Stimulated activated CD4-positive, alpha-beta T cell treated with anti-CD3 and anti-CD28 coated beads, Interleukin-1b, Interleukin-23, amount 100 ng/mL, for 4 hours (primary cell): ENCODE measurements around the gene FARS2.
"Not testable (repeated sequence)": the region's sequence is repeated elsewhere in the genome, so short reads cannot be mapped to it uniquely, and the experiment has no call there.

ENCODE experiments used
- DNase-seq, 2 donors: peaks; one replicate each; pipeline ENCODE4 v3.0.0-alpha.2; 2020; ENCODE audit warnings: low read depth in 2 of 2

Gene FARS2

GRCh38 chr6:5785249-5785648 lies 523.9 kb downstream of the FARS2 start:
- DNase-seq: no peak

- DNase-seq: no peak
Observed at GRCh38 chr6:5786321-5786968, 525.1 kb downstream of the FARS2 start.

GRCh38 chr6:5786969-5787720 lies 525.8 kb downstream of the FARS2 start:
- DNase-seq: no peak

GRCh38 chr6:5789426-5789825 lies 528.1 kb downstream of the FARS2 start:
- not testable (repeated sequence) for DNase-seq

GRCh38 chr6:5796555-5796954 lies 535.2 kb downstream of the FARS2 start:
- not testable (repeated sequence) for DNase-seq

- DNase-seq: not testable (repeated sequence)
Observed at GRCh38 chr6:5806406-5806805, 545.1 kb downstream of the FARS2 start.

- DNase-seq: no peak
Observed at GRCh38 chr6:5809450-5809849, 548.1 kb downstream of the FARS2 start.

GRCh38 chr6:5811997-5812396 lies 550.7 kb downstream of the FARS2 start:
- no peak for DNase-seq

GRCh38 chr6:5813625-5814027 lies 552.3 kb downstream of the FARS2 start:
- no peak for DNase-seq

- DNase-seq: no peak
Observed at GRCh38 chr6:5814116-5814515, 552.8 kb downstream of the FARS2 start.

- no peak for DNase-seq
Observed at GRCh38 chr6:5814901-5815300, 553.6 kb downstream of the FARS2 start.

- no peak for DNase-seq
Observed at GRCh38 chr6:5817869-5818268, 556.6 kb downstream of the FARS2 start.

- no peak for DNase-seq
Observed at GRCh38 chr6:5818959-5819358, 557.6 kb downstream of the FARS2 start.
